Activated naive CD4-positive, alpha-beta T cell treated with Interleukin-2 at 50 U/mL for 16 hours (primary cell): ENCODE results near the gene ABHD12.
"Not testable (repeated sequence)": the region's sequence is repeated elsewhere in the genome, so short reads cannot be mapped to it uniquely, and the experiment has no call there.

Experiments
- DNase-seq: peaks from one replicate; pipeline ENCODE4 v3.0.0-alpha.2; 2020

The ABHD12 gene

DNA sequence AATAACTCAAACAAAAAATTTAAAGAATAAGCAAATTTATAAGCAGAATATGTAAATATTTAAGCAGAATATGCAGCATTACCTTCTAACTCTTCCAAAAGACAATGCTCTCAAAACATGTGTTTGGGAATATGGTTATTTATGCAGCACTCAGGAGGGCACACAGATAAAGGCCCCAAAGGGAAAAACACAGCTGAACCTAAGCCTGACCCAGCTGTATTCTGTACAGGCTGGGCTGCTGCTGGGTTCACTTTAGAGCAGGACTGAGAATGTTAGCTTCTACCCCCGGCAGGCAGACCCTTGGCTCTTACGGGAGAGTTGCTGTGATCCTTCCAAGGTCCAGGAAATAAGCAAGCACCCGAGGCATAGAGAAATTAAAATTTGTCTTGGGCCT is 37.3 kb downstream of the ABHD12 start:
- DNase-seq = no peak

DNA sequence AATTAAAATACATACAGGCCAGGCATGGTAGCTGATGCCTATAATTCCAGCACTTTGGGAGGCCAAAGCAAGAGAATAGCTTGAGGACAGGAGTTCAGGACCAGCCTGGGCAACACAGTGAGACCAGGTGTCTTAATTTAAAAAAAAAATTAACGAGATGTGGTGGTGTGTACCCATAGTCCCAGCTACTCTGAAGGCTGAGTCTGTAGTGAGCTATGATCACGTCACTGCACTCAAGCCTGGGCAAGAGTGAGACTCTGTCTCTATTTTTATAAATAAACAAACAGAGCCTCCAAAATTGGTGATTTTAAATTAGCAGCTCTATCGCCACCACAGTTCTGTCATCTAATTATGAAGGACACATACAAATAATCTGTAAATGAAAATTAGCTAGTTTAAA is 37.9 kb downstream of the ABHD12 start:
- DNase-seq = no peak

DNA sequence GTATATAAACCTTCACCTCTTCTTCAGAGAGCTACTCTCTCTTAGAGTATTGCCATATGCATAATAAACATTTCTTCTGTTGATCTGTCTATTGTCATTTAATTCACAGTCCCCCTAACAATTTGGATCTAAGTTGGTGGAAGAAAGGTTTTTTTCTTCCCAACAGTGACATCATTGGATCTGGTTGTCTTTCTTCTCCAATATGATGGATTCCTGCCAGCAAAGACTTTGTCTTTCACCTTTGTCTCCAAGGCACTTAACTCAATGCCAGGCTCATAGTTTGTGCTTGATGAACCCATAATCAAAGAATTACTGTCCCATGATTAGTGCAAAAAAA is 39.6 kb downstream of the ABHD12 start:
- DNase-seq = no peak

DNA sequence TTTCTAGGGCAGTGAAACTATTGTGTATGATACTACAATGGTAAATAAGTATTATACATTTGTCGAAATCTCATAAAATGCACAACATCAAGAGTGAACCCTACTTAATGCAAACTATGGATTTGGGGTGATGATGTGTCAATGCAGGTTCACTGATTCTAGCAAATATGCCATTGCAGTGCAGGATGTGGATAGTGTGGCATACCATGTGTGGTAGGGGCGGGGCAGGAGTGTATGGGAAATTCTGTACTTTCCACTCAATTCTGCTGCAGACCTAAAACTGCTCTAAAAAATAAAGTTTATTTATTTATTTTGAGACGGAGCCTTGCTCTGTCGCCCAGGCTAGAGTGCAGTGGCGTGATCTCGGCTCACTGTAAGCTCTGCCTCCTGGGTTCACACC is 44.3 kb downstream of the ABHD12 start:
- no peak for DNase-seq

DNA sequence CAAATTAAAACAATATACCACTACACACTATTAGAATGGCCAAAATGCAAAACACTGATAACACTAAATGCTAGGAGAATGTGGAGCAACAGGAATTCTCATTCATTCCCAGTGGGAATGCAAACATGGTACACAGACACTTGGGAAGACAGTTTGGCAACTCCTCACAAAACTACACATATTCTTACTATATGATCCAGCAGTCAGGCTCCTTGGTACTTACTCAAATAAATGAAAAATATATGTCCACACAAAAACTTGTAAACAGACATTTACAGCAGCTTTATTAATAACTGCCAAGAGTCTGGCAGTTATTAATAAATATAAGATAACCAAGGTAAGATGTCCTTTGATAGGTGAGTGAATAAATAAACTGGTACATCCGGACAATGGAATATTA is 44.9 kb downstream of the ABHD12 start:
- no peak for DNase-seq

DNA sequence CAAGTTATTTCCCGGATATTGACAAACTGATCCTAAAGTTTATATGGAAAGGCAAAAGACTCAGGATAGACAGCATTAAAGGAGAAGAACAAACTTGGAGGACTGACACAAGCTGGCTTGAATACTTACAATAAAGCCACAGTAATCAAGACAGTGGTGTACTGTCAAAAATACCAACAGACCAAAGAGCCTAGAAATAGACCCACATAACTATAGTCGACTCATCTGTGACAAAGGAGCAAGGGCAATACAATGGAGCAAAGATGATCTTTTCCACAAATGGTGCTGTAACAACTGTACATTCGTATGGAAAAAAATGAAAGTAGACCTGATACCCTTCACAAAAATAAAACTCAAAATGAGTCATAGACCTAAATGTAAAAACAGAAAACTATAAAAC is 46.0 kb downstream of the ABHD12 start:
- no peak for DNase-seq

DNA sequence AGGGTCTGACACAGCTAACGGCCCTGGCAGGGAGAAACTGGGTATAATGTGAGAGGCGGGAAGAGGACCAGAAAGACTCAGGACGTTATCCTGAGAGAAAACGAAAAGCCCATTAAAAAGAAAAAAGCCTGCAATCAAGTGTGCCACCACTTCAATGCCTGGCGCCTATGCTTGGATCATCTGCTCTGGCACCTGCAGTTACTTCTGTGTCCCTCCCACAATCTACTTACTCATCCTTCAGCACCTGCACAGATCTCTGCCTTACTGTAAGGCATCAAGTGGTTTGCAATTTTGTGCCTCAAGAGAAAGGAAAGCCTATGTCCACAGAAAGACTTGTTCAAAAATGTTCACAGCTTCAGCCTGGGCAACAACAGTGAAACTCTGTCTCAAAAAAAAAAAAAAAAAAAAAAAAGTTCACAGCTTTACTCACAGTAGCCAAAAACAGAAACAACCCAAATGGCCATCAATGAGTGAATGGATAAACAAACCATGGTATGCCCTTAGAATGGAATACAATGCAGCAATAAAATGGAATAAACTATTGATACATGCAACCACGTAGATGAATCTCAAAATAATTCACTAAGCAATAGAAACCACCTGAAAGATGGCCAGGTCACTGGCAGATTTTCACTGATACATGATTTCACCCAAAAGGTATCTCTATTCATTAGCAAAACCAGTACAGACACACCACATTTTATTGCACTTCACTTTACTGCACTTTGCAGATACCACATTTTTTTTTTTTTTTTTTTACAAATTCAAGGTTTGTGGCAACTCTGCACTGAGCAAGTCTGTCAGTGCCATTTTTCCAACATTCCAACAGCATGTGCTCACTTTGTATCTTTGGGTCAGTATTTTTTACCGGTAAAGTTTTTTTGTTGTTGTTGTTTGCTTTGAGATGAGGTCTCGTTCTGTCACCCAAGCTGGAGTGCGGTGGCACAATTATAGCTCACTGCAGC is 48.6 kb downstream of the ABHD12 start:
- DNase-seq = no peak

DNA sequence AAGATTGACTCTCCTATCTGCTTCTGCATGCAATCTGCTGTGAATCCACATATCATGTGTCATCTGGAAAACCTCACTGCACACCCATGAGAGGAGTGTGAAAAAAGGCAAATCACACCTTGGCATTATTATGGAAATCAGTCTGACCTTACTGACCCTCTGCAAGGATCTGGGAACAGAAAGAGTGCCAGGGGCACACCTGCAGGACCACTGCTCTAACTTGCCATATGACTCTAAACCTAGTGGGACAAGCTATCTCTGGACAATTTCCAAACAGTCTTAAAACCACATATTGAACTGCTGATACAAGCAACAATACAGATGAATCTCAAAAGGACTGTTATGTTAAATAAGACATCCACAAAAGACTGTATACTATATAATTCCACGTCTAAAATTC is 50.3 kb downstream of the ABHD12 start:
- DNase-seq = no peak

DNA sequence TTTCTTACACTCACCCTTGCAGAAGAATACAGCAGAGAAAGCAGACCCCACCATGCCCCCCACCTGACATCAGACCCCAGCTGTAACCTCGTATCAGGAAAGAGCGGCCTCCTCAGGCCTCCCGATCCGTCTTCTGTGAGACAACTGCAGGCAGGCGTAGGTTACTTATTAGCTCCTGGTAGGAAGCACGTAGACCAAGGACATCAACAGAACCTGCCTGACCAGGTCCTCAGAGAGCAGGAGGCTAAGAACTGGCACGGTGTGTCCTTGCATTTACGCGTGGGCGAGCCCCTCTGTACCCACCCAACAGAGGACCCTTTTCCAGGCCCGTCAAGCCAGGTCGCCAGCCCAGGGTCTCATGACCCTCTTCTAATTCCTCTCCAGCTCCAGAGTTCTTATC is 51.0 kb downstream of the ABHD12 start:
- DNase-seq = no peak

DNA sequence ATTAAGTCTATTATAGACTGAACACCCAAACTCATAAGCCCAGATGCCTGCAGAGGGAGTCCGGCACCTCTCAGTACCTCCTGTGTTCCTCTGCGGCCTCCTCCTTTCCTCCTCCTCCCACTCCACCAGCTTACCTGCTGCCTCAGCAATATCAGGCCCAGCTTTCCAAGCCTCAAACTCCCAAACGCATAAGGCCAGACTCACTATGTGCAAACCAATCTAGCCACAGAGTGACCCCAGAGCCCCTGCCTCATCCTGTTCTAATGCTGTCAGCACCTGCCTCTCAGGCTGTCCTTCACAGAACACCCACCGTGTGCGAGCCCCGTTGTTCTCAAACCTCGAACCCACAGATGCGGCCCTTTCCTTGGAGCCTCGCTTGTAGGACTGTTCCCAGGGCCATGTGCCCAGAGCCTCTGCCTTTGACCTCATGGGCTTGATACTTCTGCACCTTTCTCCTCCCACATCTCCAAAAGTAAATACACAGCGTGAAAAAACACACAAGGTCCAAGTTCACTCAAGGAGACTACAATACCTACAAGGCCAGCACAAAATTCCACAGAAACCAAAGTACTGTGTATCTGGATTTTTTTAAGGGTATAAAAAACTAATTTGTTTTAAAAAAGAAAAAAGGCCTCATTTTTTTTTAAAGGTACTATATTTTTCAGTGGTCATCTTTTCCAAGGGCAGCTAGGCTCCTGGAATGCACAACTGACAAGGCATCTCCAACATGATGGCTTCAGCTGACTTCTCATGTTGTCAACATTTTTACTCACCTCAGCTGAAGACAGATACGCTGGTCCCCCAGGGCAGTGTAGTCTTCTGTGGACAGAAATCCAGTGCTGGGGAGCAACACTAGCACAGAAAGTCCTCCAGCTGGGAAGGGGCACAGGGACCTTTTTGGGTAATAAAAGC is 52.3 kb downstream of the ABHD12 start:
- no peak for DNase-seq

DNA sequence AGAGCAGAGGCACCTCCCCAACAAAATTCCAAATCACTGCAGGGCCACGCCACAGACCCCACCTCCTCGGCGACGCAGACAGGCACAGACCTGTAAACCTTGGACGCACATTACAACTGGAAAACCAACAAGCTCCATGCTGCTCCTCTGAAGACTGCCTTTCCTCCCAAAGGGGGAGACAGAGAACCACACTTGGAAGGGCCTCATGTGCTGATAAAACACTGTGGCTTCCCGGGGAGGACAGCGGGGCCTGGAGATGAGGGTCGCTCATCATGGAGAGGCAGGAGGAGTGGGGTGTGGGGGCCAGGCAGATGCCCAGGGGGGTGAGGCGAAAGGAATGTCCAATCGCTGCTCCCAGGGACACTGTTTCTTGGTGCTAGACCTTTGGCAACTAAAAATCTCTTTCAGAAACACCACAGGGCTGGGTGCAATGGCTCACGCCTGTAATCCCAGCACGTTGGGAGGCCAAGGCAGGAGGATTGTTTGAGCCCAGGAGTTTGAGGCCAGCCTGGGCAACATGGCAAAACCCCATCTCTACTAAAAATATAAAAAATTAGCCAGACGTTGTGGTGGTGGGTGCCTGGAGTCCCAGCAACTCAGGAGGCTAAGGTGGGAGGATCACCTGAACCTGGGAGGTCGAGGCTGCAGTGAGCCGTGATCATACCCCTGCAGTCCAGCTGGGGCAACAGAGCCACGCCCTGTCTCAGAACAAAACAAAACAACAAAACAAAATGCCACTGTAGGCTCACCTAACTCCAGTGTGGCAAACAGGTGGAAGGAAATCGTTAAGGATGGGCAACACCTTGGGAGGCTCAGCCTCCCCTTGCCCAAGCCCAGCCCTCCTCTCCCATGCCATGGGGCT is 53.8 kb downstream of the ABHD12 start:
- no peak for DNase-seq

DNA sequence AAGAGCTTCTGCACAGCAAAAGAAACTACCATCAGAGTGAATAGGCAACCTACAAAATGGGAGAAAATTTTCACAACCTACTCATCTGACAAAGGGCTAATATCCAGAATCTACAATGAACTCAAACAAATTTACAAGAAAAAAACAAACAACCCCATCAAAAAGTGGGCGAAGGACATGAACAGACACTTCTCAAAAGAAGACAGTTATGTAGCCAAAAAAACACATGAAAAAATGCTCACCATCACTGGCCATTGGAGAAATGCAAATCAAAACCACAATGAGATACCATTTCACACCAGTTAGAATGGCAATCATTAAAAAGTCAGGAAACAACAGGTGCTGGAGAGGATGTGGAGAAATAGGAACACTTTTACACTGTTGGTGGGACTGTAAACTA is 55.7 kb downstream of the ABHD12 start:
- DNase-seq = not testable (repeated sequence)

DNA sequence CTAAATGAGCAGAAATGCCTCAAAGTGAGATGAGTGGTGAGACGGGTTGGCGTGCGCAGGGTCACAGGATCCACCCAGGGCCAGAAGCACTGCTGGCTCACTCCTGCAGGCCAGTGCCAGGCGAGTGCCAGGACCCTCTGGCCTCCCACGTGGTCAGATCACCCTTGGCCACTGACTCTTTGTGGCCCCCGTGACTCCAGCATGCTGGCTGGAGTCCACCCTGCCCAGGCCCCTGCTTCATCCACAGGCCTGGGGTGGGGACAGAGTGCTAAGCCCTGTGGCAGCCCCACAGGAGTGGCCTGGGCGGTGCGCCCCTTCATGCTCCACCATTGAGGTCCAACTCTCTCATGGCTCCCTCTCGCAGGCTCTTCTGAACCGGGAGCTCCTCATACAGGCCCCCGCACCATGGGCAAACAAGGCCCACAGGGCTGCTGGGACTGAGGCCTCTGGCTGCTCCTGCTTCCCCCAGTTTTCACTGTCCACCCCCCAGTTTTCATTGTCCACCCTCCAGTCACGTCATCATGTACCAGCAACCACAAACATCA is 61.6 kb downstream of the ABHD12 start:
- DNase-seq = no peak

DNA sequence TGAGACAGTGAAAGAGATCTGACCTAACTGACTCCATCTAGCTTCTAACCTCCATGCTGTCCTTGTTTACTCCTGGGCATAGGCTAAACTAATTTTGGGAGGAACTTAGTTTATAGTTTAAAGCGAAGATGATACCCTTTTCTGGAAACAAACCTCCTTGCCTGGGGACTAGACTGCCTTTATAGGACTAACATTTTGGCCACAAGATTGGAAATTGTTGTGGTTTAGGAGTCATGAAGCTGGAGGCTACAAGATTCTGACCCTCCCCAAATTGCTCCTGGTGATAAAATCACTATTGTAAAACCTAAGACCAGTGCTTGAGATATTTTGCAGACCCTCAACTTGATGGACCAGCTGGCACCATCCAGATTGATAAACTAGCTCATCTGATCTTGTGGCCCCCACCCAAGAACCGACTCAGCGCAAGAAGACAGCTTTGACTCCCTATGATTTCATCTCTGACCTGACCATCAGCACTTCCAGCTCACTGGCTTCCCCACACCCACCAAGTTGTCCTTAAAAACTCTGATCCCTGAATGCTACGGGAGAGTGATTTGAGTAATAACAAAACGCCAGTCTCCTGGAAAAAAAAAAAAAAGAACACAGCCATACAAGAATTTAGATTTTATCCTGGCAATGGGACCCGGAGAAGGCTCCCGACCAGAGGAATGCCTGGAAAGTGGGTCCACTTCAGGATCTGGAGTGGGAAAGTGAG is 63.0 kb downstream of the ABHD12 start:
- no peak for DNase-seq

DNA sequence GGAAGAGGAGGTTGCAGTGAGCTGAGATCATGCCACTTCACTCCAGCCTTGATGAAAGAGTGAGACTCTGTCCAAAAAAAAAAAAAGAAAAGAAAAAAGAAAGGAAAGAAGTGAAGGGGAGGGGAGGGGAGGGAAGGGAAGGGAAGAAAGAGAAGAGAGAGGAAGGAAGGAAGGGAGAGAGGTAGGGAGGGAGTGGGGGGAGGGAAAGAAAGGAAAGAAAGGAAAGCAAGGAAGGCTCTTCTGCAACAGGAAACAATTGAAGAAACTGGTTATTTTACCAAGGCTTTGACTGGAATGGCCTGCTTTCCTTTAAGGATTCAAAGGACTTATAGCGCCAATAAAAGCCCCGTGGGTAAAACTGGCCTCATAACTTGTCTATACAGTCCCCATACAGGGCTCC is 64.6 kb downstream of the ABHD12 start:
- no peak for DNase-seq

DNA sequence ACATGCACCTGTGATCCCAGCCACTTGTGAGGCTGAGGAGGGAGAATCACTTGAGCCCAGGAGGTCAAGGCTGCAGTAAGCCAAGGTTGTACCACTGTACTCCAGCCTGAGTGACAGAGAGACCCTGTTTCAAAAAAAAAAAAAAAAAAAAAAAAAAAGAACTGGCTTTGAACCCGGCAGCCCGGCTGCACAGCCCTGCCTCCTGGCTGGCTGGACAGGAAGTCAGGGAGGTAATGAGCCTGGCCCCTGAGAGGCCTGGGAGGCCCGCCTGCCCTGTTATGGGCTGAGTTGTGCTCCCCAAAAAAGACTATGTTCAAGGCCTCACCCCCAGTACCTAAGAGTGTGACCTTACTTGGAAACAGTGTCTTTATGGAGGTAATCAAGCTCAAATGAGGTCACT is 65.6 kb downstream of the ABHD12 start:
- no peak for DNase-seq

DNA sequence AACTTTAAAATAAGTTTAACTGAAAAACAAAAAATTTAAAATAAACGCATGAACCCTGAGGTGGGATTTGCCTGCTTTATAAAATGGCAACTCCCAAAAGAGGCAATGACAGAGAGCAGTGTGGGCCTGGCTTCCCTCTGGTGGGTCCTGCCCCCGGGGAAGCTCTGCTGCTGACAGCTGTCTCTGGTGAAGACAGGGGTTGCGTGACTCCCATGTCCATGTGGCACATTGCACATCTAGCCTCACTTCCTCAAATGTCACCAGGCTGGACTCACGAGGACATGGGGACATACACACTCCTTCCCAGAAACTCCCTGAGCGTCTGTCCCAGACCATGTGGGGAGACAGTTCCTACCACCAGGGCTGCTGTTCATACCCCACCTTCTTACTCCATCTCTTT is 66.2 kb downstream of the ABHD12 start:
- DNase-seq = no peak

DNA sequence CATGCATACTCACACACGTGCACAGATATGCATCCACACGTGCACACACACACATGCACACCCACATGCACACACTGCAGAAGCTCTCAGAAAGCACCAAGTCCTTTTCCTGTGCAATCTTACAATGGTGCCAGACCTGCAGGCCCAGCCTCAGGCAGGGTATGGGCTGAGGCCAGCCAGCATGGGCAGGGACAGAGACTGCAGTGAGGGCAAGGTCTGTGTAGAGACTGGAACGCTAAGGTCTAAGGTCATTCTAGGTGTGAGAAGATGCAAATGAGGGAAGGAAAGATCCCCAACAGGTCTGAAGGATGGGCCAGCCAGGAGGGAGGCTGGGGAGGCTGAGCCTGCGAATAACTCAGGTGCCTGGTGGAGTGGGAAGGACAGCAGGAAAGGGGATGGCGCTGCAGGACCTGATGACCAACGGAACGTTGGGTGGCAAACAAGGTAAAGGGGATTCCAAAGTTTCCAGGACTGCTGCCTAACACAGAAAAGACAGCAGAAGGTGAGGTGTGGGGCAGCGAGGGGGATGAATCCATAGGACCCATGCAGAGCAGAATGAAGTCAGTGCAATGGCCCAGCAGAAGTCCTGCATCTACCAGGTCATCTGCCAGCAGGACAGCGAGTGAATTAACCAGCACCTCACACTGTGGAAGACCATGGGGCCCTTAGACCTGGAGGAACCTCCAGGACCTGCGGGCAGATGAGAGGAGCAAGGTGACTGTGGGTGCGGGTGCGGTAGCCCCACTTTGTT is 67.0 kb downstream of the ABHD12 start:
- no peak for DNase-seq

DNA sequence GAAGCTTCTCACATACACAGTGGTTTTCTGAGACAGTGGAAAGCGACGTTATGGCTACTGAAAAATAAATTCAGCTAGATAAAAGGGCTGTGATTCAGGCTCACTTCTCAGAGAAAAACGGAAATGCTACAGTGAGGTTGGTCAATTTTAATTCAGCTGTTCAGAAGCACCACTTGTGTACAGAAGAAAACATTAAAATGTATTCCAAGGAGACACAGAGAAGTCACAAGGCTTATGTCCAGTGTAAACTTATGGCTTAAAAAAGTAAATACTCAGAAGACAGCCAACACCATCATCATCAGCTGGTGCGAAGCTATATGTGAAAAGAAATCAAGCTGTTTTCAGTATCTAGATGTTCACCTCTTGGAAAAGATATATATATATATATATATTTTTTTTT is 68.6 kb downstream of the ABHD12 start:
- DNase-seq = no peak

DNA sequence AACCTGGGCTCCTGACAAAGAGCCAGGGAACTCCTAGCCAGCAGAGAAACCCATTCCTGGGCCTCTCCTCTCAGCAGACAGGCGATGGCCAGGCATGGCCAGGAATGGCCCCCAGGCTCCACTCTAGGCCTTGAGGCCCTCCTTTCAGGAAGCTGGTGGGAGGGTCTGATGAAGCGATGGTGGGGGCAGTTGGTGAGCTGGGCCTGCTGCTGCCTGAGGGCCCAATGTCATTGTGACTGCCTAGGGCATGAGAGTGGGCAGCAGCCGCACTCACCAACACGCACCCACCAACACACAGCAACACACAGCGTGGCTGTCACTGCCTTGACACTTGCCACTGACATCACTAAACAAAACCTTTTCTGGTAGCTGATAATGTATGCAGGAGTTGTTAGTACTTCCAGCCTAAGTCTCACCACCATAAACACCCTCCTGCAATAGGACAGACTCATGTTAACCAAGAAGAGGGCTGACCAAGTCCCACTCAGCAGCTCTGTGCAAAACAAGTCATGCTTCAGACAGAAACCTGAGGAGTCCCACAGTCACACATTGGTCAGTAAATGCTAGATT is 69.3 kb downstream of the ABHD12 start:
- no peak for DNase-seq
